Hematopoietic multipotent progenitor cell treated with erythropoietin and hydrocortisone succinate and interleukin-3 and kit ligand, for 6 days (in vitro differentiated cells): ENCODE measurements around the gene TRMT11.
A peak's percentile ranks its signal among the peaks of the same experiment; 100 is the strongest.
"Not testable (repeated sequence)": the region's sequence is repeated elsewhere in the genome, so short reads cannot be mapped to it uniquely, and the experiment has no call there.

Source experiments
- DNase-seq: peaks from one replicate; pipeline ENCODE4 v3.0.0-alpha.2; 2015

TRMT11 gene

GRCh38 chr6:126048635-126049034 is 62.3 kb downstream of the TRMT11 start:
- no peak for DNase-seq

DNA sequence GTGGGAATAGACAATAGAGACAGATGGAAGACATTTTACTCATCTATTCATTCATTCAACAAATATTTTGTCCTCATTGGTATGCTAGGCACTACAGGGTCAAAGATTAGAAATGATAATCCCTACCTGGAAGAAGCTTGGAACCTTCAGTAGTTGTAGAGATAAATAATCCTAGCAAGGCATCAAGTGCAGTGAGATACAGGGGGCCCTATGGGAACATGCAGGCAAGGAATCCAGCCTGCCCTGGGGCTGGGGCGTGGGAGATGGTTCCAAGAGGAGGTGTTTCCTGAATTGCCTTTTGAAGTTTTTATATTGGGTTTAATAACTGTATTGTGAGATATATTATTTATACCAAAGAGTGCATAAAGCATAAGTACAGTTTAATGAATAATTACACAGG is 64.5 kb downstream of the TRMT11 start:
- no peak for DNase-seq

DNA sequence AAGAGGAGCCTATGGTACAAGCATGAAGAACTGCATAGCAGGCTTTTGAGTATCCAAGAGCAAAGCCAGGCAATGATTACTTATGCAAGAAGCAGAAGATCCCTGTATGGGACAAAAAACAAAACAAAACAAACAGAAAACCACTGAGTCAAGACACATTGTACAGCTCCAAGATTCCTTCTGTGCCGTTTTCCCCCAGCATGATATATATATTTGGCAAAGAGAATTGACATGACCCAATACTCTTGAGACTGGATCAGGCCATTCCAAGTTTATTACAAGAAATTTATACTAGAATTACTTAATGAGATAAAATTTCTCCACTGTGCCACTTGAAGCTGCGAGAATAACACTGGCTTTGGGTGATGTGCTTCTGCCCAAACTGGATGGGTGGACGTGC is 65.5 kb downstream of the TRMT11 start:
- DNase-seq = no peak

GRCh38 chr6:126052485-126052884 is 66.1 kb downstream of the TRMT11 start:
- DNase-seq = no peak

GRCh38 chr6:126054258-126054702 is 67.9 kb downstream of the TRMT11 start:
- peak; percentile 76 for DNase-seq

- peak; percentile 22 for DNase-seq
Observed at GRCh38 chr6:126054802-126055201, 68.5 kb downstream of the TRMT11 start.

DNA sequence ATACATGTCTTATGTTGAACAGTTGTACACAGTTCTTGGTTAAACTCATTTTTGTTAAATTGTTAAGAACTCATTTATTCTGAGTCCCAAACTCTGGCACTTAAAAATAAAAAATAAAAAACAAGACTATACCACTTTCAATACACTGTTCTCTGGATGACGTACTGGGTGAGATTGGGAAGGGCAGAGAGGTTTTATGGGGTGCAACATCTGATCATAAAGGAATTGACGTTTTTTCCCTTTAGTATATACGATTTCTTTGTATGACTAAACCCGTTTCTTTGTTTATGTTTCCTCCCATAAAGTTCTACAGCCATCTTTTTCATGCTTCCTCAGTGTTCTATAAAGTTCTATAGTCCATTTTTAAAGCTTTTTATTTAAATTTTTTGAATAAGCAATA is 69.1 kb downstream of the TRMT11 start:
- no peak for DNase-seq

DNA sequence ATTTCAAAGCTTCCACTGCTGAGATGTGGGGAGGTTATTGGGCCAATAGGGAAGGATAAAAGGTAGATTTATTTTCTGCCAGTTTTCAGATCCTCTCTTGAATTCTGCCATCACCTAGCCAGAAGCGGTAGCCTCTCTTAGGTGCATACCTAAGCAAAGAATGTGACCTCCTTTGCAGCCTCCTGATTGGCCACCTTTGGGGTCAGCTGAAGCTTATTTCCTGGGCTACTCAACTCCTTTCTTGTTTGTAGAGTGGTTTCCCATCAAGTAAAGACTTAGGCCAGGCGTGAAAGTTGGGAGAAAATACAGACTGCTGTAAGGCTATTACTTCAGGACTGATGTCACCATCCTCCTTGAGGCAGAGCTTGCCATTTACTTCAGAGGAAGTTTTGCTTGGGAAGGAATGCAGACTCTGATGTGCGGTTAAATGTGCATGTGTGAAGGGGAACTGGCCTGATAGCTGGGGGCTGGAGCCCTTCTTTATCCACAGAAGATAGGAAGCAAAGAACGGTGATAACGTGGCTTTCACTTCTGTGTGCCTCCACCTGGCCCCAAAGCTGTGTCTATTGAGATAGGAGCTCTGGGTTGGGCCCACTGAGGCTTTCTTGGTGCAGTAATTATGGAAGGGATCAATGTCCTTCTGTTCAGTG is 70.1 kb downstream of the TRMT11 start:
- peak; percentile 74 for DNase-seq

DNA sequence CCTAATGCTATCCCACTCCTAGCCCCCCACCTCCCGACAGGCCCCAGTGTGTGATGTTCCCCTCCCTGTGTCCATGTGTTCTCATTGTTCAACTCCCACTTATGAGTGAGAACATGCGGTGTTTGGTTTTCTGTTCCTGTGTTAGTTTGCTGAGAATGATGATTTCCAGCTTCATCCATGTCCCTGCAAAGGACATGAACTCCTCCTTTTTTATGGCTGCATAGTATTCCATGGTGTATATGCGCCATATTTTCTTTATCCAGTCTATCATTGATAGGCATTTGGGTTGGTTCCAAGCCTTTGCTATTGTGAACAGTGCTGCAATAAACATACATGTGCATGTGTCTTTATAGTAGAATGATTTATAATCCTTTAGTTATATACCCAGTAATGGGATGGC is 71.7 kb downstream of the TRMT11 start:
- DNase-seq = not testable (repeated sequence)

DNA sequence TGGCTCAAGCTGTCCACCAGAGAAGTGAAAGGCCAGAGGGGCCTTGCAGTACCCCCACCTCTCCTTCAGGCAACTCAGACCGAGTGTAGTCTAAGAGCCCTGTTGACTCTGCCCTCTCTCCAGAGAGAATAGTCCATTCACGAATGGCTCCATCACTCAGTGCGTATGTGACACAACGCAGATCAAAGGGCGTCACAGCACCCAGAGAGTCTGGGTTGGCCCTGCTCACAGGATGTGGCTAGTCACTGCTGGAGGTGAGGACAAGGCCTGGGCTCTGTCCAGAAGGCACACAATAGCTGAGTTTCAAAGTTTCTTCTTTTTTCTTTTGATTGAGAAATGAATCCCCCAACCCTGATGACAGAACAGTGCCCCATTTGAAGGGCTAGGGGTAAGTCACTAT is 74.1 kb downstream of the TRMT11 start:
- no peak for DNase-seq

DNA sequence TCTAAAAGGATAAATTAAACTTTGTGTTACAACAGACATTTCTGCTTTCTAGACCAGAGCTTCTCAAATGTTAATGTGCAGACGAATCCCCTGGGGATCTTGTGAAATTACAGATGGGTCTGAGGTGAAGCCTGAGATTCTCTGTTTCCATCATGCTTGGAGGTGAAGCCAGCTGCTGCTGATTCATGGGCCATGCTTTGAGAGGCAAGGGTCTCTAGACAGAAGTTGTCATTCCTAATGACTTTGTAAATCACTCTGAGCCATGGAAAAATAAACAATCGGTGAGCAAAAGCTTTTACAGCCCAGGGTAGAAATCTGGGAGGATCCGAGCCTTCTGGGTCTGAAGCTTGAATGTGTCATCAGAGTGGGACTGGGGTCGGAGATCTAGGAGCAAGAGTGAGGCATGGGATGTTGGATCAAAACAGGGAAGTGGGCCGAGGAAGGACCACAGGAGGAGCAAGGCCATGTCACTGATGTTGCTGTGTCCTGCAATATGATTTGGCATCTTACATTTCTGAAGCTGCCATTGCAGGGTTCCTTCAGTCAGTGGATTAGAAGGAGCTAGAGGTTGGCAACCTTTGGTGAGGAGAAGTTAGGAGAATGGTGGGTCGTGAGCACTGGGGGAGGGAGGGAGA is 77.3 kb downstream of the TRMT11 start:
- DNase-seq = no peak

DNA sequence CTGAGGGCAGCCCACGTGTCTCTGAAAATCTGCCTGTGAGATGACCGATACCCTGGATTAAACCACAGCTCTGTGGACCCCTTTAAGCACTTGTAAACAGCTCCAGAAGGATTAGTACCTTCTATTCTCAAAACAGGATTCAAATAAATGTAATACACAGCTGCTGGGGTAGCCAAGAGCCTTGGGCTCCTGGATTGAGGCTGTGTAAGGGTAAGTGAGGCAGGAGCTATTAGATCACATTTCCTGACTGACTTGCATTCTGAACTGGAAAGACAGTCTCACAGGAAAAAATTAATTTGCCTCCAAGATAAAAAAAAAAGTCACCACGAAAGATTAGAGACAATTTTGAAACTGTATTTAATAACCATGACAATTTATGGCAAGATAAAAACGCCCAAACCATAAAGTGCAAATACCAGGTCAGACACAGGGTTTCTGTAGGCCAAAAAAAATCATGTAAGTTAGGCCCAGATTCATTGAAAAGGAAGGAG is 78.0 kb downstream of the TRMT11 start:
- DNase-seq = no peak

DNA sequence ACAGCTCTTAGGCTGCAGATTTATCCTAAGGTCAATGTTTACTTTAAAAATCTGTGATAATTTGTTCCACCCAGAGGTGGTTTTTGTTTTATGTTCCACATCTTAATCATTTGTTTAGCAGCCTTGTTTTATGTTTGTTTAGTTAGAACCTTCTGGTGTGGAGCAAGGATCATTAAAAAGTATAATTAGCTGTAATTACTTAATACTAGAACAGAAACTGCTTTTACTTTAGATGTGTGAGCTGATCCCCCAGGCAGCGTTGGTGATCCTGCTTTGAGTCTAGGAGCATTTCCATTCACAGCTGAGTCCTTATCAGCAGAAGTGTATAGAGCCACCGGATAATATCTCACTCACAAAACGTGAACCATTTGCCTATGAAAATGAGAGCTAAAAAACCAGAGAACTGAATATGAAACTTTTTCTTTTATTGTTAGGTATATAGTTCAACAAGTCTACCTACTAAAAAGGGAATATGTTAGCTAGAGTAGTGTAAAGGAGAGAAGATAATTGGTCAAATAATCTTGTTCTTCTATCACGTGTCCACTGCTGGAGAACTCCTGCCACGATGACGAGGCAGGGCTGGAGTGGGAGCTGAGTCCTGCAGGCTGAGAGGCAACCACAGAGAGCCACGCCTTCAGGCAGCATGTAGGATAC is 78.5 kb downstream of the TRMT11 start:
- DNase-seq = peak; percentile 67

- DNase-seq = no peak
Observed at GRCh38 chr6:126066053-126067048, 80.0 kb downstream of the TRMT11 start.

GRCh38 chr6:126067073-126067472 is 80.7 kb downstream of the TRMT11 start:
- DNase-seq = no peak

GRCh38 chr6:126069449-126069848 is 83.1 kb downstream of the TRMT11 start:
- DNase-seq = no peak

- DNase-seq = no peak
Observed at GRCh38 chr6:126071000-126071647, 84.8 kb downstream of the TRMT11 start.

GRCh38 chr6:126072172-126072571 is 85.8 kb downstream of the TRMT11 start:
- DNase-seq = no peak

DNA sequence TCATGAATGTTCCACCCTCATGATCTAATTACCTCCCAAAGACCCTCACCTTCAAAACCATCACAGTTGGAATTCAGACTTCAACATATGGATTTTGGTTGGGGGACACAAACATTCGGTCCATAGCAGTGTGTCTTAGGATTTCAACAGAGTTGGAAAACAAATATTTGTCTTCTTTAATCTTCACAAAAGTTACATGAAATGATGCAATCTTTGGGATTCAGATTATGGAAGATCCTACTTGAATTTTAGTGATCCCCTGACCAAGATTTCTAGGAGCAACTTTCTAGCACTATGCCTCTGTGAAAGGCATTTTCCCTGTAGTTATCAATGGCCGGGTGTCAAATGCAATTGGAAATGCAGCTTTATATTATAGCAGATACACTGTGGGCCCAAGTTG is 86.5 kb downstream of the TRMT11 start:
- no peak for DNase-seq

GRCh38 chr6:126075335-126076071 is 89.2 kb downstream of the TRMT11 start:
- peak; percentile 29 for DNase-seq

DNA sequence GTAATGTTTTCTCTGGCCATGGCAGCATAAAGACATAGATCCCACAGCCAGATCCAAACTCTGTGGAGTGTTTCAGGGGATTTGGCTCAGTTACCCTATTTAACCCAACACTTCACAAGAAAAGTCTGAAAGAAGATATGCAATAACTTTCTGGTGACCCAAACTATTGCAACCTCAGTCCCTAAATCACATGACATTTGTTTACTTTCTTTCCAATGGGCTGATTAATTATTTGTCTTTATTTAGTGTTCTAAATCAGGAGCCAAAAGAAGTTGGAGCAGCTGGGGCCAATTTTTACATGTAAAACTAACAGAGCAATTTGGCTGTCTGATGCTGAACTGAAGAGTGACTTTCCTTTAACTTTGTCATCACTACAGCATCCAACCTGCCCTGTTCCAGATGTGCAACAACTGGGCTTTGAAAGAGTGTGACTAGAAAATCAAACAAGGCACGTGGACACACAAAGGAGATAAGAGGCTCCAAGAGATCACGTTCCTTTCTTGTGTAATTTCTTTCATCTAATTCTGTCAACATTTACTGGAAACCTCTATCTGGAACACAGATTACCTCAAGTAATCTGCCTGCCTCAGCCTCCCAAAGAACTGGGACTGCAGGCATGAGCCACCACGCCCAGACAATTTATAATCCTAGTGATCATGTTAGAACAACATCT is 90.8 kb downstream of the TRMT11 start:
- peak; percentile 12 for DNase-seq
